ENCODE results near the gene ELMO1.

ELMO1 gene

GRCh38 chr7:37162106-37162505 is 286.6 kb downstream of the ELMO1 start:
- H3K4me3 ChIP-seq (ENCODE audit: insufficient read depth, low read depth, low read length, poor library complexity, severe bottlenecking), result no peak overlapping the region
- no peaks in the 10 kb centered on the region for H3K36me3 ChIP-seq (ENCODE audit: control insufficient read depth, insufficient read depth, low read length)
- H3K27ac ChIP-seq (ENCODE audit: insufficient read depth, low read length, poor library complexity, severe bottlenecking), result no peak overlapping the region
- H3K27me3 ChIP-seq (replicated peaks; ENCODE audit: control insufficient read depth, insufficient read depth, low read length, poor library complexity, severe bottlenecking), result no peaks in the 10 kb centered on the region
- no peaks in the 10 kb centered on the region for H3K4me1 ChIP-seq (ENCODE audit: control insufficient read depth, insufficient read depth, low read length, poor library complexity, severe bottlenecking)
- H3K9me3 ChIP-seq (ENCODE audit: control insufficient read depth, low read length), result no peaks in the 10 kb centered on the region
- DNase-seq, result no peak

DNA sequence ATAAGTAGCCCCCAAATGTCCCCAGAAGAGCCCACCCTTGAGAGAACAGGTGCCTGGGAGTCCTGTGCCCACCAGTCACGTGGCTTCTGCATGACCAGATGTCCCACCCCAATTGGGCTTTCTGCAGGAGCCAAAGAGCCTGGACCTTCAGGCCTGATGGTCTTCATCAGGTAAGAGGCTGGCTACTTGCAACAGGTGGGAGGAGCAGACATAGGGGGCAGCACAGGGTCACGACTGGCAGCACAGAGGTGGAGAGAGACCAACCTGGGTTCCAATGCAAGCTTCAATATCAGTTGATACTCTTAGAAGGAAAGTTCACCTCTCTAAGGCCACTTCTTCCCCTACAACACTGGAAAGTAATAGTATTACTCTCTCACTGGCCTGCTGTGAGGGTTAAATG is 288.0 kb downstream of the ELMO1 start:
- Histone ChIP-seq H3K27ac (ENCODE audit: insufficient read depth, low read length, poor library complexity, severe bottlenecking) (no peak overlapping the region), H3K27me3 (replicated peaks; ENCODE audit: control insufficient read depth, insufficient read depth, low read length, poor library complexity, severe bottlenecking) (no peaks in the 10 kb centered on the region), H3K9me3 (ENCODE audit: control insufficient read depth, low read length) (no peaks in the 10 kb centered on the region), H3K36me3 (ENCODE audit: control insufficient read depth, insufficient read depth, low read length) (no peaks in the 10 kb centered on the region), H3K4me1 (ENCODE audit: control insufficient read depth, insufficient read depth, low read length, poor library complexity, severe bottlenecking) (no peaks in the 10 kb centered on the region), H3K4me3 (ENCODE audit: insufficient read depth, low read depth, low read length, poor library complexity, severe bottlenecking) (no peak overlapping the region)
- no peak for DNase-seq

DNA sequence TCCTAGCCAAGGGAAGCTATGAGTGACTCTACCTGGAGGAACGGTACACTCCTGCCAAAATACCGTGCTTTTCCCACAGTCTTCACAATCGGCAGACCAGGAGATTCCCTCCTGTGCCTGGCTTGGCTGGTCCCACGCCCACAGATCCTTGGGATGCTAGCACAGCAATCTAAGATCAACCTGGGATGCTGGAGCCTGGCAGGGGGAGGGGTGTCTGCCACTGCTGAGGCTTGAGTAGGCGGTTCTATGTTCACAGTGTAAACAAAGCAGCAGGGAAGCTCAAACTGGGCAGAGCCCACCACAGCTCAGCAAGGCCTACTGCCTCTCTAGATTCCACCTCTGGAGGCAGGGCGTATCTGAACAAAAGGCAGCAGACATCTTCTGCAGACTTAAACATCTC is 295.3 kb downstream of the ELMO1 start:
- H3K27me3 ChIP-seq (replicated peaks; ENCODE audit: control insufficient read depth, insufficient read depth, low read length, poor library complexity, severe bottlenecking), result no peaks in the 10 kb centered on the region
- no peak overlapping the region for H3K4me3 ChIP-seq (ENCODE audit: insufficient read depth, low read depth, low read length, poor library complexity, severe bottlenecking)
- DNase-seq, result no peak
- H3K9me3 ChIP-seq (ENCODE audit: control insufficient read depth, low read length), result no peaks in the 10 kb centered on the region
- H3K4me1 ChIP-seq (ENCODE audit: control insufficient read depth, insufficient read depth, low read length, poor library complexity, severe bottlenecking), result no peaks in the 10 kb centered on the region
- H3K36me3 ChIP-seq (ENCODE audit: control insufficient read depth, insufficient read depth, low read length), result no peaks in the 10 kb centered on the region
- H3K27ac ChIP-seq (ENCODE audit: insufficient read depth, low read length, poor library complexity, severe bottlenecking), result no peak overlapping the region

- no peak for DNase-seq
- Histone ChIP-seq H3K36me3 (ENCODE audit: control insufficient read depth, insufficient read depth, low read length) (peaks cover 6% of the 10 kb centered on the region), H3K27ac (ENCODE audit: insufficient read depth, low read length, poor library complexity, severe bottlenecking) (no peak overlapping the region), H3K27me3 (replicated peaks; ENCODE audit: control insufficient read depth, insufficient read depth, low read length, poor library complexity, severe bottlenecking) (no peaks in the 10 kb centered on the region), H3K4me3 (ENCODE audit: insufficient read depth, low read depth, low read length, poor library complexity, severe bottlenecking) (no peak overlapping the region), H3K4me1 (ENCODE audit: control insufficient read depth, insufficient read depth, low read length, poor library complexity, severe bottlenecking) (no peaks in the 10 kb centered on the region), H3K9me3 (ENCODE audit: control insufficient read depth, low read length) (no peaks in the 10 kb centered on the region)
Measured at GRCh38 chr7:37151741-37152413, 296.8 kb downstream of the ELMO1 start.

DNA sequence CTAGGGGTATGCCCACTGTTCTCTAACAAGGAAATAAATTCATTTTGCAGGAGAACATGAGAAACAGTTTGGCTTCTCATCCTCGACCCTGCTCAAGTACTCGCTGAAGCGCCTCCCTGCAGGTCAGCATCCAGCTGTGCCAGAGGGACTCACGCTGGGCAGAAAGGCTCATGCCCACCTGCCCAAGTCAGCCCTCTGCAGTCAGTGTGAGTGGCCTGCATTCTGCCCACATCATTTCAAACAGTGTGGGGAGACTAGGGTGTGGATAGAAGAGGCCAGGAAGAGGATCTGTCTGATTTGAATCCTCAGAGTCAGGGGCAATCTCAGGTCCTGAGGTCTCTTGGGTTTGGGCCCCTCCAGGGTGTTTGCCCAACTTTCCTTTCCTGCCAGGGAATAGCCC is 297.8 kb downstream of the ELMO1 start:
- DNase-seq, result no peak
- no peaks in the 10 kb centered on the region for H3K27me3 ChIP-seq (replicated peaks; ENCODE audit: control insufficient read depth, insufficient read depth, low read length, poor library complexity, severe bottlenecking)
- no peaks in the 10 kb centered on the region for H3K9me3 ChIP-seq (ENCODE audit: control insufficient read depth, low read length)
- no peak overlapping the region for H3K27ac ChIP-seq (ENCODE audit: insufficient read depth, low read length, poor library complexity, severe bottlenecking)
- H3K4me1 ChIP-seq (ENCODE audit: control insufficient read depth, insufficient read depth, low read length, poor library complexity, severe bottlenecking), result no peaks in the 10 kb centered on the region
- no peak overlapping the region for H3K4me3 ChIP-seq (ENCODE audit: insufficient read depth, low read depth, low read length, poor library complexity, severe bottlenecking)
- peaks cover 6% of the 10 kb centered on the region for H3K36me3 ChIP-seq (ENCODE audit: control insufficient read depth, insufficient read depth, low read length)

- H3K27ac ChIP-seq (ENCODE audit: insufficient read depth, low read length, poor library complexity, severe bottlenecking), result no peak overlapping the region
- no peak overlapping the region for H3K4me3 ChIP-seq (ENCODE audit: insufficient read depth, low read depth, low read length, poor library complexity, severe bottlenecking)
- H3K9me3 ChIP-seq (ENCODE audit: control insufficient read depth, low read length), result no peaks in the 10 kb centered on the region
- H3K36me3 ChIP-seq (ENCODE audit: control insufficient read depth, insufficient read depth, low read length), result peaks cover 6% of the 10 kb centered on the region
- no peaks in the 10 kb centered on the region for H3K4me1 ChIP-seq (ENCODE audit: control insufficient read depth, insufficient read depth, low read length, poor library complexity, severe bottlenecking)
- no peak for DNase-seq
- no peaks in the 10 kb centered on the region for H3K27me3 ChIP-seq (replicated peaks; ENCODE audit: control insufficient read depth, insufficient read depth, low read length, poor library complexity, severe bottlenecking)
Measured at GRCh38 chr7:37150180-37150579, 298.5 kb downstream of the ELMO1 start.

DNA sequence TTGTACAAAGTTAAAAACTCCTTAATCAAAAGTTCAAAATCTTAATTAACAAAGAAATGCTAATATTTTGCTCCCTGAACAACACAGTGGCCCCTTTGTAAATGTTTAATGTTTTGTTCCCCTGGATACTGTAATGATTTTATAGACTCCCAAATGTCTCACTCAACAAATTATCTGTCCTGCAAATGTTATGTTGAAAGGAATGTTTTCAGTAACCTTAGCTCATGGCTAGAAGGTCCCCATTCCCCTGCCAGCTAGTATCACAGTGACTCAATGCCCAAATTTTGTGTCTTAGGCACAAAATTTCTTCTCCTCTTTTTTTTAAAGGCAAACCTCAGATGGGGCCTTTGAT is 298.9 kb downstream of the ELMO1 start:
- Histone ChIP-seq H3K4me3 (ENCODE audit: insufficient read depth, low read depth, low read length, poor library complexity, severe bottlenecking) (no peak overlapping the region), H3K27ac (ENCODE audit: insufficient read depth, low read length, poor library complexity, severe bottlenecking) (no peak overlapping the region), H3K36me3 (ENCODE audit: control insufficient read depth, insufficient read depth, low read length) (peaks cover 6% of the 10 kb centered on the region), H3K4me1 (ENCODE audit: control insufficient read depth, insufficient read depth, low read length, poor library complexity, severe bottlenecking) (no peaks in the 10 kb centered on the region), H3K9me3 (ENCODE audit: control insufficient read depth, low read length) (no peaks in the 10 kb centered on the region), H3K27me3 (replicated peaks; ENCODE audit: control insufficient read depth, insufficient read depth, low read length, poor library complexity, severe bottlenecking) (no peaks in the 10 kb centered on the region)
- DNase-seq, result no peak

- H3K4me1 ChIP-seq (ENCODE audit: control insufficient read depth, insufficient read depth, low read length, poor library complexity, severe bottlenecking), result no peaks in the 10 kb centered on the region
- no peaks in the 10 kb centered on the region for H3K9me3 ChIP-seq (ENCODE audit: control insufficient read depth, low read length)
- H3K27me3 ChIP-seq (replicated peaks; ENCODE audit: control insufficient read depth, insufficient read depth, low read length, poor library complexity, severe bottlenecking), result no peaks in the 10 kb centered on the region
- peaks cover 6% of the 10 kb centered on the region for H3K36me3 ChIP-seq (ENCODE audit: control insufficient read depth, insufficient read depth, low read length)
- H3K27ac ChIP-seq (ENCODE audit: insufficient read depth, low read length, poor library complexity, severe bottlenecking), result no peak overlapping the region
- DNase-seq, result no peak
- H3K4me3 ChIP-seq (ENCODE audit: insufficient read depth, low read depth, low read length, poor library complexity, severe bottlenecking), result no peak overlapping the region
Measured at GRCh38 chr7:37149051-37149772, 299.5 kb downstream of the ELMO1 start.

DNA sequence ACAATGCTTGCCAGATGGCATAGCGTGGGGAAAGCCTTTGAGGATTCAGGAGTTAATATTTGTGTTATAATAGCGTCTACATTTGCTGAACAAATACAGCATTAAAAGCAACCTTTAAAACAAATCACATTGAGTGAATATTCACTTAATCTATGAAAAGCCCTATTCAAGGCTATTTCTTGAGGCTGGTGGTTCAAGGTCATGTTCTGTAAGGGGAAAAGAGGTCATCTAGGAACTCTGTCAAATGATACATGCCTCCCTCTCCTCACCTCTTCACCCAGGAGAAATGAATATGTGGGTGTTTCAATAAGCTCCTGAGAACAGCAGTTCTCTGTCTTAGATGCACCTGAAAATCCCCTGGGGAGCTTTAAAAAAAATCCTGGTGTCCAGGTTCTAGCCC is 303.0 kb downstream of the ELMO1 start:
- no peak for DNase-seq
- H3K4me1 ChIP-seq (ENCODE audit: control insufficient read depth, insufficient read depth, low read length, poor library complexity, severe bottlenecking), result no peaks in the 10 kb centered on the region
- H3K27me3 ChIP-seq (replicated peaks; ENCODE audit: control insufficient read depth, insufficient read depth, low read length, poor library complexity, severe bottlenecking), result no peaks in the 10 kb centered on the region
- H3K9me3 ChIP-seq (ENCODE audit: control insufficient read depth, low read length), result no peaks in the 10 kb centered on the region
- peaks cover 8% of the 10 kb centered on the region for H3K36me3 ChIP-seq (ENCODE audit: control insufficient read depth, insufficient read depth, low read length)
- no peak overlapping the region for H3K4me3 ChIP-seq (ENCODE audit: insufficient read depth, low read depth, low read length, poor library complexity, severe bottlenecking)
- H3K27ac ChIP-seq (ENCODE audit: insufficient read depth, low read length, poor library complexity, severe bottlenecking), result no peak overlapping the region

DNA sequence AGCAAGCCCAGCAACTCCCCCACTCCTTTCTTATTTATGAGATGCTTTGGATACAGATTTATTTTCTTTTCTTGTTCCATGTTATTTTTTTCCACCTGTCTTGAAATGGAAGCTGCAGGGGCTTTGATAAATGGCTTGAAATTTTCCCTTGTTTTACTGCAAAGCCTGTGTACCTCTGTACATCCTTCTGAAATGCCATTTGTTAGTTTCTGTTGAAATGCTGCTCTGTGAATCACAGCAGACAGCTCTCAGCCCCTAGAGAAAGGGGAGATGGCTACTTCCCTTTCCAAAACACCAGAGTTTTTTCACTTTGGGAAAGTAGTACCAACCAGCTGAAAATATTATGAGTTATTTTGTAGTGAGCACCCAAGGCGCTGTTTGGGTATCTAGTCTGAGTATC is 304.2 kb downstream of the ELMO1 start:
- Histone ChIP-seq H3K9me3 (ENCODE audit: control insufficient read depth, low read length) (no peaks in the 10 kb centered on the region), H3K36me3 (ENCODE audit: control insufficient read depth, insufficient read depth, low read length) (peaks cover 8% of the 10 kb centered on the region), H3K27me3 (replicated peaks; ENCODE audit: control insufficient read depth, insufficient read depth, low read length, poor library complexity, severe bottlenecking) (no peaks in the 10 kb centered on the region), H3K4me3 (ENCODE audit: insufficient read depth, low read depth, low read length, poor library complexity, severe bottlenecking) (no peak overlapping the region), H3K27ac (ENCODE audit: insufficient read depth, low read length, poor library complexity, severe bottlenecking) (no peak overlapping the region), H3K4me1 (ENCODE audit: control insufficient read depth, insufficient read depth, low read length, poor library complexity, severe bottlenecking) (no peaks in the 10 kb centered on the region)
- no peak for DNase-seq

Measured in effector memory CD4-positive, alpha-beta T cell (primary cell).